ENCODE data around the gene NRN1. TPM values are rescaled to one million over a fixed set of nuclear protein-coding genes. Genes with fewer than 3 reads are reported as not detected.

The NRN1 gene
- total and polyA plus RNA-seq, 2 donors from 2014 or later = 6.4 to 8.5 TPM

DNA sequence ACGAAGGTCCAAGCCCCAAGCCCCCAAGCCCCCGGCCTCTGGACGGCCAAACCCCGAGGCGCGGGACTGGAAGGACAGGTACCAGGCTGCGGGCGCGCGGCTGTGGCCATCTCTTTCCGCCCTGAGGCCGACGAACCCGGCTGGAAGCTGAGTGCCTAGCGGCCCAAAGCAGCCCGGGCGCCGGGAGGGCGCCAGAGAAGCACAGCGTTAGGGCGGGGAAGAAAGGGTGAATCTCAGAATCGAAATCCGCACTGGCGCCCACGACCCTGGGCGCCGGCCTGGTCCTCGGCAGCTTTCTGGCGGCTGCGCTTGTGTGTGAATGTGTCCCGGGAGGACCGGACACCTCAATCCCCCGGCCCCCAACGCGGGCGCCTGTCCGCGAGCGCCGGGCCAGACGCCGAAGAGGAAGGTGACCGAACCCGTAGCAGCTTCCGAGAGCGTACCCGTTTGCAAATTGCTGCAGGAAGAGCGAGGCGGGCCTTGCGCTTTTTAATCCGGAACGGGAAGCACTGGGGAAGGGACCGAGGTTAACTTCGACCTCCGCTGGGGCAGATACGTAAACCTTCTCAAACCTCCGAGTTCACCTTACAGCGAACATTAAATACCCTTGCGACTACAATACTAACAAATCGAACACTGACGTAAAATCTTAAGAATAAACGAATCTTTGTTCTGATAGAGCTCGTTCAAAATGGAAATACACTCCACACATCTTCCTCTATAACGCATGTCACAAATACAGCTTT, 2.9 kb downstream of the NRN1 start:
- no peak for FAIRE-seq
- Histone ChIP-seq H3K4me1 (ENCODE audit: control insufficient read depth in 2 of 3, insufficient read depth in 2 of 3, low read depth in 1 of 3, low read length in 3 of 3) (peaks cover 0 to 8% (median 4%) of the 10 kb centered on the region in 3 donors), H3K9ac (ENCODE audit: low read length in 3 of 3) (no peak overlapping the region)

DNA sequence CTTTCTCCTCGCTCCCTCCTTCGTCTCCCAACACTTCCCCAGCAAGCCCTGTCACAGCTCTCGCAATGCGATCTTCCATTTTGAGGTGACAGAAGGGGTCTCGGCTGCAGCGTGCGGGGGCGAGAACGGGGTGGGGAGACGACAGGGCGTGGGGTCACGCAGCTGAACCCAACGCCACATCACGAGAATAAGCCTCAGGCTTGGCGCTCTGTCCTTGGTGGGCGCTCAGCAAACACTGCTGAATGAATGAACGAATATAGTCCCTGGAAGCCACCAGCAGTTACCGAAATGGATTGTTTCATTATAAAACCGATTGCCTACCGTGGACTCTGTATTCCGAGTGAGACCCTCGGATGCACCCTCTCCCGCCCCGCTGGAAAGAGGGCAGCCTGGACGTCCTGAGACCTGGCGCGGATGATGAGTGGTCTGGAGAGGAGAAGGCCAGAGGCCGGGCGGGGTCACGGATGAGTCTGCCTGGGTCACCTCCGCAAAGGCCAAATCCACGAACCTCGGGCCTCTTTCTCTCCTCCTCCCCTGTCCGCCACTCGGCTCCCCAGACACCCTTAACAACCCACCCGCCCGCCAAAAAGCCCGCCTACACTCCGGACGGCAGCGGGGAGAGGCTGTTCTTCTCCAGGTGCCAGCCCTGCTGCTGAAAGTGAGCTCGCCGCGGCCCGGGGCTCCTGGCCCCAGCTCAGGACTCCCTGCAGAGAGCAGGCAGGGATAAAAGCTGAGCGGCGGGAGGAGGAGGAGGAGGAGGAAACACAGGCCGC, 3.7 kb downstream of the NRN1 start:
- intact Hi-C loops (cut with DNase I) = no loop called here
- peak in 3 of 5 donors; percentile 22 to 54 (median 34) for DNase-seq
- Histone ChIP-seq H3K27me3 (ENCODE audit: control insufficient read depth, insufficient read depth, low read length) (peaks cover 80% of the 10 kb centered on the region), H3K9me3 (ENCODE audit: control insufficient read depth in 2 of 3, insufficient read depth in 1 of 3, low read length in 3 of 3) (no peaks in the 10 kb centered on the region), H3K4me3 (ENCODE audit: low read length in 3 of 3) (peak overlapping the region in 1 of 3 donors; percentile 51), H3K4me1 (ENCODE audit: control insufficient read depth in 2 of 3, insufficient read depth in 2 of 3, low read depth in 1 of 3, low read length in 3 of 3) (peaks cover 0 to 5% (median 4%) of the 10 kb centered on the region in 3 donors), H3K27ac (ENCODE audit: low read depth in 2 of 2, low read length in 2 of 2) (no peak overlapping the region), H3K36me3 (ENCODE audit: control insufficient read depth in 2 of 3, insufficient read depth in 3 of 3, low read length in 3 of 3) (no peaks in the 10 kb centered on the region), H3K9ac (ENCODE audit: low read length in 3 of 3) (no peak overlapping the region)
- no peak for FAIRE-seq
- TF ChIP-seq, protein P1, sequence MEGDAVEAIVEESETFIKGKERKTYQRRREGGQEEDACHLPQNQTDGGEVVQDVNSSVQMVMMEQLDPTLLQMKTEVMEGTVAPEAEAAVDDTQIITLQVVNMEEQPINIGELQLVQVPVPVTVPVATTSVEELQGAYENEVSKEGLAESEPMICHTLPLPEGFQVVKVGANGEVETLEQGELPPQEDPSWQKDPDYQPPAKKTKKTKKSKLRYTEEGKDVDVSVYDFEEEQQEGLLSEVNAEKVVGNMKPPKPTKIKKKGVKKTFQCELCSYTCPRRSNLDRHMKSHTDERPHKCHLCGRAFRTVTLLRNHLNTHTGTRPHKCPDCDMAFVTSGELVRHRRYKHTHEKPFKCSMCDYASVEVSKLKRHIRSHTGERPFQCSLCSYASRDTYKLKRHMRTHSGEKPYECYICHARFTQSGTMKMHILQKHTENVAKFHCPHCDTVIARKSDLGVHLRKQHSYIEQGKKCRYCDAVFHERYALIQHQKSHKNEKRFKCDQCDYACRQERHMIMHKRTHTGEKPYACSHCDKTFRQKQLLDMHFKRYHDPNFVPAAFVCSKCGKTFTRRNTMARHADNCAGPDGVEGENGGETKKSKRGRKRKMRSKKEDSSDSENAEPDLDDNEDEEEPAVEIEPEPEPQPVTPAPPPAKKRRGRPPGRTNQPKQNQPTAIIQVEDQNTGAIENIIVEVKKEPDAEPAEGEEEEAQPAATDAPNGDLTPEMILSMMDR (IDR thresholded peaks at IDR 0.05; ENCODE audit: borderline replicate concordance, extremely low read depth, insufficient read depth) = no peak

More for the DNA sequence above, 2.9 kb downstream of the NRN1 start:
- DNase-seq = peak; percentile 63 to 81 (median 69)
- Histone ChIP-seq H3K36me3 (ENCODE audit: control insufficient read depth in 2 of 3, insufficient read depth in 3 of 3, low read length in 3 of 3) (no peaks in the 10 kb centered on the region), H3K27me3 (ENCODE audit: control insufficient read depth, insufficient read depth, low read length) (peaks cover 76% of the 10 kb centered on the region), H3K27ac (ENCODE audit: low read depth in 2 of 2, low read length in 2 of 2) (no peak overlapping the region), H3K4me3 (ENCODE audit: low read length in 3 of 3) (peak overlapping the region in 2 of 3 donors; percentile 48 to 51), H3K9me3 (ENCODE audit: control insufficient read depth in 2 of 3, insufficient read depth in 1 of 3, low read length in 3 of 3) (no peaks in the 10 kb centered on the region)
- intact Hi-C loops (cut with DNase I) = no loop called here
- TF ChIP-seq, protein P1 (IDR thresholded peaks at IDR 0.05; ENCODE audit: borderline replicate concordance, extremely low read depth, insufficient read depth) = no peak

DNA sequence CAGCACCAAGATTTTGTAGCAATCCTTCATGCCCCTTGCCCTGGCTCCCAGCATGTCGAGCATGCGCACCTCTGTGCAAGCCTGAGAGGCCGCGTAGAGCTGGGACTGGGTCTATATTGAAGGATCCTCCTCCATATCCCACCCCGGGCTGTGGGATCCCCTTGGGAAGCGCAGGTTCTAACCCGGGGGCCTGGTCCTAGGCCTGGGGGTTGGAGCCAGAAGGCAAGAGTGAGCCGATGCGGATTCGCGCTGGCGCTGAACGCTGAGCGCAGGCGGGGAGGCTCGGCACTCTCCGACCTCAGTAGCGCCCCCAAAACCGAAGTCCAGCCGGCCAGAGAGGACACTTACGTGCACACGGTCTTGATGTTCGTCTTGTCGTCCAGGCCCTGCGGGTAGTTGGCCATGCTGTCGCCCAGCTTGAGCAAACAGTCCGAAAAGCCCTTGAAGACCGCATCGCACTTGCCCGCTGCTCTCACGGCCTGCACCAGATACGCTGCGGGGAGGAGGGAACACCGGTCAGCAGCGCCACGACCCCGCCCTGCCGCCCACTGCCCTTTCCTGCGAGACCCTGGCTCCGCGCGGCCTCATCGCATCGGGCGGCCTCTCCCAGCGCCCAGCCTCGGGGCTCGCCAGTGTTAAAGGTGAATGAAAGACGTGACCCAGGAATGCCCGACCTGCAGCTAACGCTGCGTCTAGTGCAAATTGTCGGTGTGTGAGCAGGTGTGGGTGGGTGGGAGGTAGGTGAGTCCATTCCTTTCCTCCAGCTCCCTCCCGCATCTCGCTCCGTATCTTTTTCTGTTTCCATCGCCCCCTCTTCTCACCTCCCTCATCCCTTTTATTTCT, 4.5 kb downstream of the NRN1 start:
- TF ChIP-seq, protein P1 (IDR thresholded peaks at IDR 0.05; ENCODE audit: borderline replicate concordance, extremely low read depth, insufficient read depth) = no peak
- FAIRE-seq (no peak), DNase-seq (peak in 4 of 5 donors; percentile 23 to 58 (median 46))
- H3K27ac ChIP-seq (ENCODE audit: low read depth in 2 of 2, low read length in 2 of 2) = no peak overlapping the region
- peaks cover 82% of the 10 kb centered on the region for H3K27me3 ChIP-seq (ENCODE audit: control insufficient read depth, insufficient read depth, low read length)
- no peak overlapping the region for H3K9ac ChIP-seq (ENCODE audit: low read length in 3 of 3)
- no peak overlapping the region for H3K4me3 ChIP-seq (ENCODE audit: low read length in 3 of 3)
- peaks cover 0 to 6% (median 4%) of the 10 kb centered on the region in 3 donors for H3K4me1 ChIP-seq (ENCODE audit: control insufficient read depth in 2 of 3, insufficient read depth in 2 of 3, low read depth in 1 of 3, low read length in 3 of 3)
- H3K36me3 ChIP-seq (ENCODE audit: control insufficient read depth in 2 of 3, insufficient read depth in 3 of 3, low read length in 3 of 3) = no peaks in the 10 kb centered on the region
- no peaks in the 10 kb centered on the region for H3K9me3 ChIP-seq (ENCODE audit: control insufficient read depth in 2 of 3, insufficient read depth in 1 of 3, low read length in 3 of 3)
- intact Hi-C loops (cut with DNase I) = no loop called here

Data from kidney (tissue), 14 donors.